NK-92 treated with Interleukin-12 subunit alpha and Interleukin-12 subunit beta, amount 100 ng/mL, for 24 hours (cell line): Measurements from ENCODE around the gene CCKAR.

Experiments used
- DNase-seq: peaks from one replicate; lab custom pipeline; 2025; lab: John Stamatoyannopoulos, UW

The CCKAR gene

GRCh38 chr4:26489101-26489985 is 941 bp downstream of the CCKAR start:
- DNase-seq: no peak

- DNase-seq: no peak
These were observed 4.6 kb downstream of the CCKAR start for GRCh38 chr4:26485684-26486083.

GRCh38 chr4:26484516-26484915 is 5.8 kb downstream of the CCKAR start:
- no peak for DNase-seq

GRCh38 chr4:26484032-26484515 is 6.2 kb downstream of the CCKAR start:
- no peak for DNase-seq

GRCh38 chr4:26482508-26483462 is 7.5 kb downstream of the CCKAR start:
- no peak for DNase-seq

- no peak for DNase-seq
These were observed 12.0 kb downstream of the CCKAR start for GRCh38 chr4:26478330-26478729.

- no peak for DNase-seq
These were observed 13.7 kb downstream of the CCKAR start for GRCh38 chr4:26476545-26476944.

- DNase-seq: no peak
These were observed 14.6 kb downstream of the CCKAR start for GRCh38 chr4:26475716-26476115.

GRCh38 chr4:26474551-26474950 is 15.7 kb downstream of the CCKAR start:
- no peak for DNase-seq

GRCh38 chr4:26473893-26474292 is 16.4 kb downstream of the CCKAR start:
- no peak for DNase-seq

- DNase-seq: no peak
These were observed 18.4 kb downstream of the CCKAR start for GRCh38 chr4:26471890-26472289.

- DNase-seq: no peak
These were observed 21.3 kb downstream of the CCKAR start for GRCh38 chr4:26468977-26469376.

GRCh38 chr4:26468283-26468949 is 21.9 kb downstream of the CCKAR start:
- no peak for DNase-seq

- no peak for DNase-seq
These were observed 22.6 kb downstream of the CCKAR start for GRCh38 chr4:26467724-26468123.

- DNase-seq: no peak
These were observed 23.6 kb downstream of the CCKAR start for GRCh38 chr4:26466578-26467270.

GRCh38 chr4:26464420-26465095 is 25.7 kb downstream of the CCKAR start:
- DNase-seq: no peak

GRCh38 chr4:26463386-26463785 is 26.9 kb downstream of the CCKAR start:
- DNase-seq: no peak

- no peak for DNase-seq
These were observed 27.4 kb downstream of the CCKAR start for GRCh38 chr4:26462874-26463273.

- DNase-seq: no peak
These were observed 30.3 kb downstream of the CCKAR start for GRCh38 chr4:26459756-26460530.
